Activated naive CD4-positive, alpha-beta T cell treated with anti-CD3 and anti-CD28 coated beads, Interleukin-2, amount 50 U/mL, for 24 hours (primary cell): ENCODE results near the gene ACOT7.

Experiments used
- H3K27ac Mint-ChIP-seq: one replicate; pipeline ENCODE4 v1.8.0; 2021; ENCODE audit warnings: mild to moderate bottlenecking, mixed read lengths
- H3K27me3 Mint-ChIP-seq: one replicate; pipeline ENCODE4 v1.8.0; 2021; ENCODE audit warnings: mixed read lengths
- H3K36me3 Mint-ChIP-seq: one replicate; pipeline ENCODE4 v1.8.0; 2021; ENCODE audit warnings: mixed read lengths
- H3K4me1 Mint-ChIP-seq: one replicate; pipeline ENCODE4 v1.8.0; 2021; ENCODE audit warnings: mixed read lengths
- H3K4me3 Mint-ChIP-seq: one replicate; pipeline ENCODE4 v1.8.0; 2021; ENCODE audit warnings: mild to moderate bottlenecking, mixed read lengths
- H3K9me3 Mint-ChIP-seq: one replicate; pipeline ENCODE4 v1.8.0; 2021; ENCODE audit warnings: mixed read lengths

The ACOT7 gene

DNA sequence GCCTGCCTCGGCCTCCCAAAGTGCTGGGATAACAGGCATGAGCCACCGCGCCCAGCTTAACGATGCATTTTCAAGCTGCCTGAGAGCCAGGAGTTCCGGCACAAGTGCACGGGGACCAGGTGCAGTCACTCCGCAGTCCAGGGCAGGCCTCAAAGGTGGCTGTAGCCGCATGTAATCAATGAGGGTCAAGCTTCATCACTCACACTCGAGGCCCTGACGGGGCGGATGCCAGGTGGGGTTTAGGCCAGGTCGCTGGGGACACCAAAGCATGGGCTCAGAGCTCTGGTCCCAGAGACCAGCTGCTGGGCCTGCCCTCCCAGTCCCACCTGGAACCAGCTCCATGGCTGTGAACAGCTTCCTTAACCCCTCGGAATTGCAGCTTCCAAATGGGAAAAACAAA is 106.5 kb downstream of the ACOT7 start:
- Mint-ChIP-seq H3K27ac (no peak overlapping the region), H3K4me3 (no peak overlapping the region), H3K27me3 (no peaks in the 10 kb centered on the region), H3K9me3 (no peaks in the 10 kb centered on the region), H3K4me1 (no peaks in the 10 kb centered on the region), H3K36me3 (no peaks in the 10 kb centered on the region)

DNA sequence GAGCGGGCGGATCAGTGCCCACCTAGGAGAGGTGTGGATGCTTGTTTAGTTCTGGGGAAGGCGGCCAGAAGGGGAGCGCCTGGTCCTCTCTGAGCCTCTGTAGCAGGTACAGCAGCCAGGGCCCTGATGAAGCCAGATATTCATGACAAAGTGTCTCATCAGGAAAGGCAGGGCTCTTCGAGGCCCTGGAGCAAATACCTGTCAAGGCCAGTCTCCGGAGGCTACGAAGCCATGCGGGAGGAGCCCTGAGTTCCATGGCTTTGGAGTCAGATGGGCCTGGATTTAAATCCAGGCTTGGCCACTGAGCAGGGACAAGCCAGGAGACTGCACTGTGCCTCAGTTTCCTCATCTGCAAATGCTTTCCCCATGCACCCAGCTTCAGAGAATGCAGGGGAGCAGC is 107.3 kb downstream of the ACOT7 start:
- Mint-ChIP-seq H3K4me1 (no peaks in the 10 kb centered on the region), H3K27ac (no peak overlapping the region), H3K36me3 (no peaks in the 10 kb centered on the region), H3K9me3 (no peaks in the 10 kb centered on the region), H3K4me3 (no peak overlapping the region), H3K27me3 (no peaks in the 10 kb centered on the region)

DNA sequence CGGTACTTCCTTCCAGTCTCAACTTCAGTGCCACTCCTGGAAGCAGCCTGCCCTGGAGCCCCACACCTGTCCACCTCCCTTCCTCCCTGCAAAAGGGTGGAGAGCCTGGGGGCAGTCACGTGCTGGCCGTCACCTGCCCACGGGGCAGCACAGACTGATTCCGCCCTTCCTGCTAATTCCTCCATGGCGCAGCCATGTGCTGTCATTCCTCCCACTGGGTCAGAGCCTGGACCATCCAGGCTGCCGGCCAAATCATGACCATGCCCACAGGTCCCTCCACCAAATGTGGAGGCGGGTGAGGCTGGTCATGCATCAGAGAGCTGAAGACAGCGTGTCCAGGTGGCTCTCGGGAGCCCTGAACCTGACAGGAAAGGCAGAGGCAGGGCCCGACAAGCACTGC is 108.2 kb downstream of the ACOT7 start:
- no peaks in the 10 kb centered on the region for H3K9me3 Mint-ChIP-seq
- no peaks in the 10 kb centered on the region for H3K27me3 Mint-ChIP-seq
- H3K27ac Mint-ChIP-seq, result no peak overlapping the region
- H3K36me3 Mint-ChIP-seq, result no peaks in the 10 kb centered on the region
- no peaks in the 10 kb centered on the region for H3K4me1 Mint-ChIP-seq
- H3K4me3 Mint-ChIP-seq, result no peak overlapping the region

DNA sequence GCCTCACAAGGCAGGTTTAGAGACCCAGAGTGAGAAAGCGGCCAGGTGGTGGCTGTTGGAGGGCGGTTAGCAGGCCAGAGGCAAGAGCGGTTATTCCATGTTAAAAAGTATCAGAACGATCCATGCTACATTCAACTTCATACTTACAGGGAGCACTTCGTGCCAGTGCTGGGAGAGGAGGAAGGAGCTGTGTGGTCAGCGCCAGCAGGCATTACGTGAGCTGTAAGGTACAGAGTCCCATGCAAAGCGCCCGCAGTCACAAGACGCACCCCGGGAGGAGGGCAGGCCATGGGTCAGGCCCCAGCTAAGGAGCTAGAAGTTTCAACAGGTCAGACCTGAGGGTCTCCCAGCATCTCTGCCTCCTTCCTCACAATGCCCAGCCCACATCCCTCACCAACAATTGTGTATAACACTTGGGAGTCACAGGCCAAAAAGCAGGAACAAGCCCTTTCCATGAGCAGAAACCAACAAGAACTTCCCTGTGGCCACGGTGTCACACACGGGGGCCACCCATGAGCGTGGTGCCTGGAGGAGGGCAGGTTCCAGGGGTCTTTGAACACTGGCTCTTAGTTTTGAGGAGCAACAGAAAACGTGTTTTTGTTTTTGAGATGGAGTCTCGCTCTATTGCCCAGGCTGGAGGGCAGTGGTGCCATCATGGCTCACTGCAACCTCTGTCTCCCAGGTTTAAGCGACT is 110.8 kb downstream of the ACOT7 start:
- Mint-ChIP-seq H3K4me3 (no peak overlapping the region), H3K9me3 (no peaks in the 10 kb centered on the region), H3K27me3 (no peaks in the 10 kb centered on the region), H3K4me1 (no peaks in the 10 kb centered on the region), H3K36me3 (peaks cover 1% of the 10 kb centered on the region), H3K27ac (no peak overlapping the region)

DNA sequence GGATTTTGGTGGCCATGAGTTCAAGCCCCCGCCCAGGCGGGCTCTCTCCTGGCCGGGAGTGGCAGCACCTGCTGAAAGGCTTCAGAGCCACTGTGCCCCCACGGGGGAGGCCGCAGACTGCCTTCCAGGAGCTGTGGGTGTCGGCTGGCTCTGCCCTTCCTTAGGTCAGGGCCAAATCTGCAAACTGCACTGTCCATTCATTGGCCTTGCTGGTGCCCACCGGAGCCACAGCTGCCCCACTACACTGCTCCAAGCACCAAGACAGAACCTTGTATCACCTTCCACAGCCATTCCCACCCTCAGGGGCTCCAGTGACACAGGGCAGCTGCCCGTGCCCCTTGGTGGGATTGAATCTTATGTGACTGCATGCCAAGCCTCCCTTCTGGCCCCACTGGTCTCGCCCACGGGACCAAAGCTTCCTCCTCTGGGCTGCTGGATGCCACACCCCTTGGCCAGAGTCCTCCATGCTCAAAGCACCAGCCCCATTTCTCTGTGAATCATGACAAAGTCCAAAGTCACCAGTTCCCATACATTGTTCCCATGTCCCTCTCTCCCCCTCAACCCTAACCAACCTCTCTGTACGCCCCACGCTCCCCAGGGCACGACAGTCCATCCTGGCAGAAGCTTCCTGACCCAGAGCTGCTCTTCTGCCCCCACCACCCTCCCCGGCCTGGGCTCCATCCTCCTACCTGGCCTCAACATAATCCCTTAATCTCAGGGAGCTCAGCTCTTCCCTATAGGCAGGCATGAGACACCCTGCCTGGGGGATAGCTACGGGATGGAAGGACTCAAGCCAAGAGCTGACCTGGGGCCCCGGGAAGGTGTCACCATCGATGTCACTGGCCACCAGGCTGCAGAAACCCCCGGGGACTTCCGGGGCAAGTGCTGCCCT is 111.8 kb downstream of the ACOT7 start:
- no peaks in the 10 kb centered on the region for H3K27me3 Mint-ChIP-seq
- H3K36me3 Mint-ChIP-seq, result peaks cover 1% of the 10 kb centered on the region
- H3K4me1 Mint-ChIP-seq, result no peaks in the 10 kb centered on the region
- no peak overlapping the region for H3K27ac Mint-ChIP-seq
- no peaks in the 10 kb centered on the region for H3K9me3 Mint-ChIP-seq
- H3K4me3 Mint-ChIP-seq, result no peak overlapping the region

DNA sequence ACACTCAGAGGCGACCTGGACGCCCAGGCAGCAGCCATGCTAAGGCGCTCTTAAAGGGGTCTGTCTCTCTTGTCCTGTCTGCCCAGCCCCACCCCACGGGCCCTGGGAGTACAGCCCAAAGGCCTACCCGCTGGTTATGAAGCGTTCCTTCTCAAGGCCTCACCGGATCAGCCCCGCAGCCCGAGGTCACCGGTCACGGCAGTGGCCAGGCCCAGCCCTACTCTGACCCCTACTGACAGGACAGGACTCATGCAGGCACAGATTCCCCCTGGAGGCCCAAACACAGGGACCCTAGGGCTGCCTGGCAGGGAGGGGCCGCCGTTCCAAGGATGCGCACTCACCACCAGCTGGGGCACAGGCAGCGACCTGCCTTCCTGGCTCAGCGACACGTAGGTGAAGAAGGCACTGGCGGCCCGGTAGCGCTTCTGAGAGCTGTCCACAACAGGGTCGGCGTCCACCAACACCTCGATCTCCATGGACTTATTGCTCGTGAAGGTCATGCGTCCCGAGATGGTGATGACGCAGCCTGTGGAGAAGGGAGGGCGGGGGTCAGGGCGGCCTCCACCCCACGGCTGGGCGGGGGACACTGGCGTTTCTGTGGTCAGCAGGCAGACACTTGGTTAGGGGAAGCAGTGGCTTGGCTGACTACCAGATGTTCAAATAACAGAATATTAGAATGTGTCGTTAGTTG is 112.7 kb downstream of the ACOT7 start:
- Mint-ChIP-seq H3K4me1 (no peaks in the 10 kb centered on the region), H3K4me3 (no peak overlapping the region), H3K27me3 (no peaks in the 10 kb centered on the region), H3K36me3 (peaks cover 1% of the 10 kb centered on the region), H3K27ac (no peak overlapping the region), H3K9me3 (no peaks in the 10 kb centered on the region)

DNA sequence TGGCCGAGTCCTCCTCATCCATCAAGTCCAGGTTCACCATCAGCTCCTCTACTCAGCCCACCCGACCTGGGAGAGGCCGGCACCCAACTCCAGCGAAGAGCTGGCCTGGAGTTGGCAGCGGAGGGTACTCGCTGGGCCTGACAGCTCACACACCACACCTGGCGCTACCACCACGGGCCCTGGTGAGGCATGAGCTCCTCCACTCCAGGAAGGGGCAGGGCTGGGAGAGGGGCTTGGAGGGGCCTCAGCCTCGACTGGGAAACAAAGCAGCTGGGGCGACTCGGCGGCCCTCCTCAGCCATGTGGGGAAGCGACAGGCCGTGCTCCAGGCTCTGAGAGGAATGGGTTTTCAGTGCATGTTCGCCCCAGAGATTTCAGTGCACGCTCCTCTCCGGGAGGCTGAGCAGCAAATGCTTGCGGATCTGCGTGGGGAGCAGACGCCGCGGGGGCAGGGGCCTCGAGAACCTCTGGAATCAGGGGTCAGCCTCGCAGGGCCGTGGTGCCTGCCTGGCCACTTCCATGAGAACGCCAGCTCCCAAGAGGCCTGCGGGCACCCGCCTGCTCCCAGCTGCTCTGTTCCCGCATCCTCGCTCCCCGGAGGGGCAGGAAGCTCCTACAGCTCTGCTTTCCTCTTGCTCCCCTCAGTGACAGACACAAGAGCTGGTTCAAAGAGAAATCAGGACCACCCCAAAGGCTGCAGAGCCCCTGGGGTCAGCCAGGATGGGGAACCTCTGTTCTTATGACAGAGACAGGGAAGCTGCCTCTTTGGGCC is 113.8 kb downstream of the ACOT7 start:
- no peaks in the 10 kb centered on the region for H3K27me3 Mint-ChIP-seq

DNA sequence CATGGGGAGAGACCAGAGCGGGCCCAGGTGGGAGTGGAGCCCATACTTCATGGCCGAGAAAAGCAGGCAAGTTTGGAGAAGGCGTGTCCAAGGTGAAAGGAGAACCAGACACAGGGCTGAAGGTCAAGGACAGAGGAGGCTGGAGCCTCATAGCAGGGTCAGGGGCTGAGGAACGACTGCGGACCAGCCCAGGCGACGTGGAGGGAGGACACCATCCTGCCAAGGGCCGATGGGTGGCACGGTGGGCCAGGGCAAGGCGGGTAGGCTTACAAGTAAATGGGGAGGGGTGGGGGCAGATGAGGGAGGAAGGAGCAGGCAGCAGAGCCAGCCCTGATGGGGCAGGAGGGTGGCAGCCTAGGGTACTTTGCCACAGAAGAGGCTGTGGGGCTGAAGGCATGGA is 114.5 kb downstream of the ACOT7 start:
- Mint-ChIP-seq H3K27me3 (no peaks in the 10 kb centered on the region), H3K4me1 (no peaks in the 10 kb centered on the region), H3K36me3 (peaks cover 1% of the 10 kb centered on the region), H3K4me3 (no peak overlapping the region), H3K9me3 (no peaks in the 10 kb centered on the region), H3K27ac (no peak overlapping the region)

More for the DNA sequence above, 113.8 kb downstream of the ACOT7 start:
- H3K36me3 Mint-ChIP-seq, result peaks cover 1% of the 10 kb centered on the region
- H3K27ac Mint-ChIP-seq, result no peak overlapping the region
- H3K9me3 Mint-ChIP-seq, result no peaks in the 10 kb centered on the region
- H3K4me1 Mint-ChIP-seq, result no peaks in the 10 kb centered on the region
- no peak overlapping the region for H3K4me3 Mint-ChIP-seq

DNA sequence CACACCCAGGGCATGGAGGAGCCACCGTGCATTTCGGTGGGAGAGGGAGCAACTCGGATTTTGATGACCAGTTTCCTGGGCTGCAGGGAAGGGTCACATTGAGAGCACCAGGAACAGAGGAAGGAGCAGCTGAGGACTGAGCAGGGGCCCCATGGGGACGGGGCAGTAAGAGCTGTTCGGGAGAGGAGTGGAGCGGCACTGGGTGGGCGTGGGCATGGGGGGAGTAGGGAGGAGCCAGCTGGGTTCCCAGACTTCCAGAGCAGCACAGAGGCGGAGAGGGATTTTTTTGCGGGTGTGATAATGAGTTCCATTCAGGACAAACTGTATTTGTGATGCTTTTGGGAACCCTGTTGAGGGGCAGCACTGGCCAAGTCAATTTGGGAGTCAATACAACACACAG is 115.3 kb downstream of the ACOT7 start:
- peaks cover 1% of the 10 kb centered on the region for H3K36me3 Mint-ChIP-seq

DNA sequence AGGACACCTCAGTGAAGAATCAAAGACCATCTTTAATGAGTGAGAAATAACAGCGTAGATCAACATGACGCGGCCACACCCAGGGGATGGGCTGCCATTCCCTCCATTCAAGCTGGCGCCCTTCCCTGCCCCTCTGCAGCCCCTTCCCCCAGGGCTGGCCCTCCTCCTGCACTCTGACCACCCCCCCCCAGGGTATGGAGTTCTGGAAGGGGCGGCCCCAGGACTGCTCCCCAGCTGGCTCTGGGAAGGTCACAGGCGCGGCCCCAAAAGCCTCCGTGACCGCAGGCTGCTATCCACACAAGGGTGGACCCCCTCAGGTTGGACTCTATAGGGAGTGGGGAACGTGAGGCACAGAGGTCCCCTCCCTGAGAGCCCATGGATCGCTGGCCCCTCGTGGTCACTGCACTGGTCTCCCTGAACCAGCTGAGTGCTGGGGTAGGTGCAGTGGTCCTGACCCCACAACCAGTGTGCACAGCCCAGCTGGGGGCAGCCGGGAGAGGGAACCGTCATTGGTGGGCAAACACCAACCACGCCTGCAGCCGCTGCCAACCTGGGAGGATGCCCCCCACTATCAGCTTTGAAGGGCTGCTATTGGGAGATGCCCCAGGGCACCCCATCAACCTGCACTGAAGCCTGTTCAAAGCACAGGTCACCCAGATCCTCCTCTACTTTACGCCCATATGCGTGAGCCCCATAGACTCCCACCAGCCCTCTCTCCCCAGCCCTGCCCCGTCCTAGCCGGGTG is 116.6 kb downstream of the ACOT7 start:
- no peaks in the 10 kb centered on the region for H3K9me3 Mint-ChIP-seq
- no peak overlapping the region for H3K4me3 Mint-ChIP-seq
- no peaks in the 10 kb centered on the region for H3K4me1 Mint-ChIP-seq
- peaks cover 1% of the 10 kb centered on the region for H3K36me3 Mint-ChIP-seq
- H3K27ac Mint-ChIP-seq, result no peak overlapping the region
- no peaks in the 10 kb centered on the region for H3K27me3 Mint-ChIP-seq

More for the DNA sequence above, 115.3 kb downstream of the ACOT7 start:
- H3K9me3 Mint-ChIP-seq, result no peaks in the 10 kb centered on the region
- H3K27ac Mint-ChIP-seq, result no peak overlapping the region
- no peaks in the 10 kb centered on the region for H3K27me3 Mint-ChIP-seq
- no peak overlapping the region for H3K4me3 Mint-ChIP-seq
- no peaks in the 10 kb centered on the region for H3K4me1 Mint-ChIP-seq

DNA sequence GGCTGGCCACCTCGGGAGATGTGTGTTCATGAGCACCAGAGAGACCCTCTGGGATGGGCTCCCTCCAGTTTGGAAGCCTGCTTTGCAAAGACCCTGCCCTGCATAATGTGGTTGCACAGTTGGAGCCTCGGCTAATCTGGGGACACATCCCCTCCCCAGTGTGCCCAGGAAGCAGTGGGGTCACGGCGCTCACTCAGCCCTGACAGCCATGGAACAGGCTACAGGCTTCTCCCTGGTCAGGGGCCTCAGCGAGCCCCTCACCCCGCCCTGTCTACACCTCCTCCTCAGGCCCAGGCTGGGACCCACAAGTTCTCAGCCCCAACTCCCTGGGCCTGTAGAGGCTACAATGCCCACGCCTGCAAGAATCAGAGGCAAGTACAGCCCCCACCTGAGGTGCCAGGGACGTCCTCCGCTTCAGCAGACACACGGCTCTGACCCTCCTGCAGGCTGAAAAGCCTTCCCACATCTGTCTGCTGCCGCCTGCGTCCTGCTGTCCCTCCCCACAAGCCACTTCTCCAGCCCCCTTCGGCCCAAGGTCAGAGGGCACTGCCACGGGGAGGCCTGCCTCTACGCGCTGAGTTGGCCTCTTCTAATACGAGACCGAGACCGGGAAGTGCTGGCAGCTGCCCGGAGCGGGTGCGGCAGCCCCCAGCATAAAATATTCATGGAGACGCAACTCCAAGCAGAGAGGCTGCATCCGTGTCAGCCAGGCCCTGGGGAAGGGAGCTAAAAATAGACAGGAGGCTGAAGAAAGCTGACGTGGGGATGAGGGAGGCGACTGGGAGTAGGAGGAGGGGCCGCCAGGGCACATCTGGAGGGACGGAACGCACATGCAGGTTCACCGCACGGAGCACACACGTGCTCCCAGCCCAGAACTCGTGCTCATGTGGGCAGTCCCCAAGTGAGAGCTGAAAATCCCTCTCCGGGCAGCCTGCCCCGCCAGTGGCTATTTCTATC is 117.5 kb downstream of the ACOT7 start:
- H3K4me3 Mint-ChIP-seq, result no peak overlapping the region
- no peaks in the 10 kb centered on the region for H3K4me1 Mint-ChIP-seq
- peaks cover 1% of the 10 kb centered on the region for H3K36me3 Mint-ChIP-seq
- H3K9me3 Mint-ChIP-seq, result no peaks in the 10 kb centered on the region
- H3K27ac Mint-ChIP-seq, result no peak overlapping the region
- H3K27me3 Mint-ChIP-seq, result no peaks in the 10 kb centered on the region

DNA sequence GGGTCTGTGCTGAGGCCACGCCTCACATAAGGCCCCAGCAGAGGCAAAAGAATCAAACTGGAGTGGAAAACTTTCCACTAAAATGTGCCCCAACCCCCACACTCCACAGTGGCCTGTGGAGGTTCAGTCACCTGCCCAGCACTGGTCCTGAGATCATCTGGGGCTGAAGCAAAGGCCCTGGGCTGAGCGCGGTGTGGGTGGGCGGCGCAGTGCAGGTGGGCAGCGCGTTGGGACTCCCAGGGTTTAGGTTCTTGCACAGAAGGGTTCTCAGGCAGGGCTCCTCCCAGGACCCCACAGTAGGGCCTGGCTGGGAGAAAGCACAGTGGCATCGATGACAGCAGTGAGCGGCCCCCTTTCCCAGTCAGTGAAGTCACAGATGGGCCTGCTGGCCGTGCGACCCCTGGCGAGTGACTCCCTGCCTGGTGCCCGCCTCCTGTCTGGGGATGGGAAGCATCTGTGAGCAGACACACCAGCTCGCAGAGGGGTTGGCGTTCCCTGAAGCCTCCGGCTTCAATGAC is 118.9 kb downstream of the ACOT7 start:
- Mint-ChIP-seq H3K4me1 (no peaks in the 10 kb centered on the region), H3K9me3 (no peaks in the 10 kb centered on the region), H3K4me3 (no peak overlapping the region), H3K27me3 (no peaks in the 10 kb centered on the region), H3K36me3 (peaks cover 1% of the 10 kb centered on the region), H3K27ac (no peak overlapping the region)

DNA sequence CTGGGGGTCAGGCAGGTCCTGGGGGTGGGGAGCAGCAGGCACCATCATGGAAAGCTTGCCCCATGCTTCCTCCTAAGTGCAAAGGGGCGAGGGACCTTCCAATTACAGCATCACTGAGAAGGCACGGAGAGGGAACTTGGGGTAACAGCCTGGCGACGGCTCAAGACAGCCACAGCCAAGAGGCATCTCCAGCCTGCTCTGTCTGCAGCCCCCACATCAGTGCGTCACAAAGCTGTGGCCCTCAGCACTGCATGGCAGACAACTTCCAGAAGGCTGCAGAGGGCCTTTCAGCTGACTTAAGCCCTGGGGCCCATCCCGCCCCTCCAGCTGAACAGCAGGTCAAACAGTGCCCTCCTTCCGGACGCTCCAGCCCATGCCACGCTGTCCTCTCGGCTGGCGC is 119.5 kb downstream of the ACOT7 start:
- Mint-ChIP-seq H3K36me3 (peaks cover 1% of the 10 kb centered on the region), H3K27ac (no peak overlapping the region), H3K27me3 (no peaks in the 10 kb centered on the region), H3K4me3 (no peak overlapping the region), H3K9me3 (no peaks in the 10 kb centered on the region), H3K4me1 (no peaks in the 10 kb centered on the region)

DNA sequence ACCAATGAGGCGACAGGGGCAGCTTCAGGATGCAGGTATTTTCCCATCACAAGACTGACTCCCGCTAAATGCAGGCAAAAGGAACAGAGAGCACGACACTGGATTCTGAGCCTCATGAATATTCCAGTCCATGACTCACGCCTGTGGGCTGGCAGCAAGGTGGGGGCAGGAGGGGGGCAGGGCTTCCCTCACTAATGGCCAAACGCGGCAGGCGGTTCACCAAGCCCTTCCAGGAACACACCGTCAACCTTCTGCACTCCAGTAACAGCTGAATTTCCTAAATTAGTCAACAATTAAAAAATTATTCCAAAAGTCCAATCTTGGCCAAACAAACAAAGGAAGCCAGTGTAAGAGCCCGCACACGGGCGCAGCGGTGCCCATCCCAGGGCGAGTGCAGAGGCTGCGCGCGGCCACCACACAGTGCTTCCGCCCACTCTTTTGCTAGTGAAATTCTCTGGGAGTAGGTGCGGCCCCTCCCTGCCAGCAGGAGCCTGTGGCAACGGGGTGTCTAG is 120.1 kb downstream of the ACOT7 start:
- no peaks in the 10 kb centered on the region for H3K36me3 Mint-ChIP-seq
- no peaks in the 10 kb centered on the region for H3K9me3 Mint-ChIP-seq
- no peak overlapping the region for H3K27ac Mint-ChIP-seq
- no peaks in the 10 kb centered on the region for H3K4me1 Mint-ChIP-seq
- H3K4me3 Mint-ChIP-seq, result no peak overlapping the region
- H3K27me3 Mint-ChIP-seq, result no peaks in the 10 kb centered on the region
